Measurements from ENCODE around the gene MCAM.

- TF ChIP-seq CSDC2 (CRISPR knock-in tag; IDR thresholded peaks at IDR 0.05) (no peak), POU6F1 (CRISPR knock-in tag; IDR thresholded peaks at IDR 0.05; ENCODE audit: borderline replicate concordance, low read depth) (no peak), ESRRG (CRISPR knock-in tag; IDR thresholded peaks at IDR 0.05) (no peak), ZC3H10 (CRISPR knock-in tag; IDR thresholded peaks at IDR 0.05) (no peak), PATZ1 (CRISPR knock-in tag; IDR thresholded peaks at IDR 0.05; ENCODE audit: borderline replicate concordance) (no peak), TOX (CRISPR knock-in tag; IDR thresholded peaks at IDR 0.05; ENCODE audit: borderline replicate concordance) (no peak), ARNTL (CRISPR knock-in tag; IDR thresholded peaks at IDR 0.05; ENCODE audit: borderline replicate concordance, low read depth) (no peak), ZFP3 (CRISPR knock-in tag; IDR thresholded peaks at IDR 0.05) (no peak), GLIS3 (CRISPR knock-in tag; IDR thresholded peaks at IDR 0.05) (no peak), OSR1 (CRISPR knock-in tag; IDR thresholded peaks at IDR 0.05) (no peak), ZFP30 (CRISPR knock-in tag; IDR thresholded peaks at IDR 0.05) (no peak), BACH2 (CRISPR knock-in tag; IDR thresholded peaks at IDR 0.05; ENCODE audit: borderline replicate concordance) (no peak), TSHZ2 (CRISPR knock-in tag; IDR thresholded peaks at IDR 0.05) (no peak), PPARA (CRISPR knock-in tag; IDR thresholded peaks at IDR 0.05; ENCODE audit: borderline replicate concordance) (no peak)
Observed at GRCh38 chr11:119307219-119307618, 9.7 kb downstream of the MCAM start.

Measured in SK-N-SH treated with all-trans-retinoic acid at 6 μM for 48 hours (cell line).